ENCODE results near the gene GGACT.

The GGACT gene

DNA sequence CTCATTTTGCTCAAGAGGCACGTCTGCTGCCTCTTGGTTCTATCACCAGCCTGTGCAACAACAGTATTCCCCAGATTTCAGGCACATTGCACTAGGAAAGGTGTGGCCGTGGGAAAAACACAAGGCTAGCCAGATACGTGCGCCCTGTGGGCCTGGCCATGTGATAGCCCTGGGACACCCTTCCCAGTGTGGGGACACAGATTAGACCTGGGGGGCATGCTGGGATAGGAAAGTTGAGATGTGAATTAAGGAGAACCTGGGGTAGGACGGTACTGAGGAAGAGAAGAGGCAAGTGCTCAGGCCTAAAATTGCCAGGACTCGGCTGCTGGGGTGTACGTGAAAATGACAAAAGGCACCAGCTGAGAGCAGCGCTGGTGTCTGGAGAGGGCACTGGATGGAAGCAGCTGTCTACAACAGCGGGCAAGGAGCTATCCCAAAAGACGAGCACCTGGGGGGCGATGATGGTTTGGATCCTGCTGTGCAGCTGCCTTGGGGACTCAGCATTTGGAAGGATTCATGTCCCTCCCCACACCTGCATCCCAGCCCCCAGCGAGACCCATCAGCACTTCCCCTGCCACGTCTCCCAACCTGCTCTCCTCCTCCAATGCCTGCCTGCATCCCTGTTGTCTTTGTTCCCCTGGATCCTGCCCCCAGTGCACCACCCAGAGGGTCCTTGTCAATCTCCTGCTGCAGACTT lies 54.3 kb downstream of the GGACT start:
- DNase-seq (ENCODE audit: low read depth) = no peak
- no peak overlapping the region for H3K4me3 ChIP-seq (ENCODE audit: control insufficient read depth, low read depth, low read length)
- no peak for TF ChIP-seq CTCF (IDR thresholded peaks at IDR 0.05; ENCODE audit: control insufficient read depth, insufficient read depth, low read depth, low read length, missing control alignments)

DNA sequence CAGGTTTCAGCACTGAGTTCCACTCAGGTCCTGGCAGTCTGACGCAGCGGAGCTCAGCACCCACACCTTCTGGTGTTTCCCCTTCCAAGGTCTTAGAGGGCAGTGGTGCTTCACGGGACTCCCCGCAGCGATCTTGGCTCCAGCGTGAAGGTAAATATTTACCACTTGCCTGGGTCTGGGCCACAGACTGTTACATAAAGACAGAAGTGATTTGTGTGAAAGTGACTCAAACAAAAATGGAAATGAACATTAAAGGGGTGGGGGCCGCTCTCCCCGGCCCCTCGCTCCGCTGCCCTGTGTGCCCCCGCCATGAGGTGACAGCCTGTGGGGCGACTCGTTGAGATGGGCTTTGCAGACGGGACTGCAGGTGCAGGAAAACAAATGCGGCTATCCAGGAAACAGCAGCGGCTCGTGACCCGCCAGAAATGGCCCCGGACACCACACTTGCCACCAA lies 55.0 kb downstream of the GGACT start:
- TF ChIP-seq CTCF (IDR thresholded peaks at IDR 0.05; ENCODE audit: control insufficient read depth, insufficient read depth, low read depth, low read length, missing control alignments) = no peak
- DNase-seq (ENCODE audit: low read depth) = no peak
- no peak overlapping the region for H3K4me3 ChIP-seq (ENCODE audit: control insufficient read depth, low read depth, low read length)

GRCh38 chr13:100532836-100533435 lies 55.7 kb downstream of the GGACT start:
- no peak for TF ChIP-seq CTCF (IDR thresholded peaks at IDR 0.05; ENCODE audit: control insufficient read depth, insufficient read depth, low read depth, low read length, missing control alignments)
- no peak for DNase-seq (ENCODE audit: low read depth)
- H3K4me3 ChIP-seq (ENCODE audit: control insufficient read depth, low read depth, low read length) = no peak overlapping the region

- no peak for TF ChIP-seq CTCF (IDR thresholded peaks at IDR 0.05; ENCODE audit: control insufficient read depth, insufficient read depth, low read depth, low read length, missing control alignments)
- H3K4me3 ChIP-seq (ENCODE audit: control insufficient read depth, low read depth, low read length) = no peak overlapping the region
- DNase-seq (ENCODE audit: low read depth) = no peak
These were observed 56.4 kb downstream of the GGACT start for GRCh38 chr13:100532090-100532766.

GRCh38 chr13:100530671-100531213 lies 57.8 kb downstream of the GGACT start:
- H3K4me3 ChIP-seq (ENCODE audit: control insufficient read depth, low read depth, low read length) = no peak overlapping the region
- TF ChIP-seq CTCF (IDR thresholded peaks at IDR 0.05; ENCODE audit: control insufficient read depth, insufficient read depth, low read depth, low read length, missing control alignments) = no peak
- DNase-seq (ENCODE audit: low read depth) = no peak

- no peak for DNase-seq (ENCODE audit: low read depth)
- no peak overlapping the region for H3K4me3 ChIP-seq (ENCODE audit: control insufficient read depth, low read depth, low read length)
- TF ChIP-seq CTCF (IDR thresholded peaks at IDR 0.05; ENCODE audit: control insufficient read depth, insufficient read depth, low read depth, low read length, missing control alignments) = no peak
These were observed 58.8 kb downstream of the GGACT start for GRCh38 chr13:100529666-100530377.
